ENCODE measurements around the gene TBX3.

DNA sequence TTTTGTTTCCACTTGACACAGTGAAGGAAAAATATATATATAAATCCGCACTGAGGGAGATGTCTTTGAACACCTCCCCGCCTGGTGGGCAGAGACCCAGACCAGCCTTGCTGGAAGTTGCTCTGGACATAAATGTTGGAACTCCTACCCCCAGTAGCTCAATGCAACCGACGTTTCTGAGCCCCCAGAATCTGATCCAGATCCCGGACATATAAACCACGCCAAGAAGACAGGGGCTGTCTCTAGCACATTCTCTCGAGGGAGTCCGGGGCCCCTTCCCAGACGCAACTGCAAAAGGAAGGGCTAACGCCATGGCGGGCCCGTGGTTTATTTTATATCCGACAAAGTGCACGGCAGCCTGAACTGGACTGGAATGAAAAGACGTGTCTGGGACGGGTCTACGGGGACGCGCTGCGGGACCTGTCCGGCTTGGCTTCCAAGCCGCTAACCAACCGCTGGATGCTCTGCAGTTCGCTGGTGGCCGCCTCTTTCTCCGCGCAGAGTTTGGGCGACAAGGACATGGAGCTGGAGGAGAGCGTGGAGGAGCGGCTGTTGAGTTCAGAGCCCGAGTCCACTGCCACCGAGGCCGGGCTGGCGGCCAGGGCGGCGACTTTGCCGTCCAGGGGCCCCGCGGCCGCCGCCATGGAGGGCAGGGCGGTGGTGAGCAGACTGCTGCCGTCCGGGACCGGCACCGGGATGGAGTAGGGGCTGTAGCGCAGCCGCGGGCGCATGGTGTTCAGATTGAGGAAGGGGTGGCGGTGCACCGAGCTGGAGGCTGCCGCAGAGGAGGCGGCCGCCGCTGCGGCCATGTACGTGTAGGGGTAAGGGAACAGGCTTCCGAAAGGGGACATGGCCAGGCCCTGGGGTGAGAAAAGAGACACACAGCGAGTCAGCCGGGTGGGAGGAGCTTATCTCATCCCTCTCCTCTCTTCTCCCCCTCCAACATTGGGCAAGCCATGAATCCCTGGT is 12.2 kb downstream of the TBX3 start:
- TF ChIP-seq, protein P1, sequence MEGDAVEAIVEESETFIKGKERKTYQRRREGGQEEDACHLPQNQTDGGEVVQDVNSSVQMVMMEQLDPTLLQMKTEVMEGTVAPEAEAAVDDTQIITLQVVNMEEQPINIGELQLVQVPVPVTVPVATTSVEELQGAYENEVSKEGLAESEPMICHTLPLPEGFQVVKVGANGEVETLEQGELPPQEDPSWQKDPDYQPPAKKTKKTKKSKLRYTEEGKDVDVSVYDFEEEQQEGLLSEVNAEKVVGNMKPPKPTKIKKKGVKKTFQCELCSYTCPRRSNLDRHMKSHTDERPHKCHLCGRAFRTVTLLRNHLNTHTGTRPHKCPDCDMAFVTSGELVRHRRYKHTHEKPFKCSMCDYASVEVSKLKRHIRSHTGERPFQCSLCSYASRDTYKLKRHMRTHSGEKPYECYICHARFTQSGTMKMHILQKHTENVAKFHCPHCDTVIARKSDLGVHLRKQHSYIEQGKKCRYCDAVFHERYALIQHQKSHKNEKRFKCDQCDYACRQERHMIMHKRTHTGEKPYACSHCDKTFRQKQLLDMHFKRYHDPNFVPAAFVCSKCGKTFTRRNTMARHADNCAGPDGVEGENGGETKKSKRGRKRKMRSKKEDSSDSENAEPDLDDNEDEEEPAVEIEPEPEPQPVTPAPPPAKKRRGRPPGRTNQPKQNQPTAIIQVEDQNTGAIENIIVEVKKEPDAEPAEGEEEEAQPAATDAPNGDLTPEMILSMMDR (IDR thresholded peaks at IDR 0.05; ENCODE audit: low read depth, low read length, missing input control), result no peak
- no peak for TF ChIP-seq NR2F2 (IDR thresholded peaks at IDR 0.05)
- no peak for TF ChIP-seq RAD21 (IDR thresholded peaks at IDR 0.05)
- no peak for TF ChIP-seq TAF1 (conservative IDR thresholded peaks at IDR 0.05)
- TF ChIP-seq, protein P2, sequence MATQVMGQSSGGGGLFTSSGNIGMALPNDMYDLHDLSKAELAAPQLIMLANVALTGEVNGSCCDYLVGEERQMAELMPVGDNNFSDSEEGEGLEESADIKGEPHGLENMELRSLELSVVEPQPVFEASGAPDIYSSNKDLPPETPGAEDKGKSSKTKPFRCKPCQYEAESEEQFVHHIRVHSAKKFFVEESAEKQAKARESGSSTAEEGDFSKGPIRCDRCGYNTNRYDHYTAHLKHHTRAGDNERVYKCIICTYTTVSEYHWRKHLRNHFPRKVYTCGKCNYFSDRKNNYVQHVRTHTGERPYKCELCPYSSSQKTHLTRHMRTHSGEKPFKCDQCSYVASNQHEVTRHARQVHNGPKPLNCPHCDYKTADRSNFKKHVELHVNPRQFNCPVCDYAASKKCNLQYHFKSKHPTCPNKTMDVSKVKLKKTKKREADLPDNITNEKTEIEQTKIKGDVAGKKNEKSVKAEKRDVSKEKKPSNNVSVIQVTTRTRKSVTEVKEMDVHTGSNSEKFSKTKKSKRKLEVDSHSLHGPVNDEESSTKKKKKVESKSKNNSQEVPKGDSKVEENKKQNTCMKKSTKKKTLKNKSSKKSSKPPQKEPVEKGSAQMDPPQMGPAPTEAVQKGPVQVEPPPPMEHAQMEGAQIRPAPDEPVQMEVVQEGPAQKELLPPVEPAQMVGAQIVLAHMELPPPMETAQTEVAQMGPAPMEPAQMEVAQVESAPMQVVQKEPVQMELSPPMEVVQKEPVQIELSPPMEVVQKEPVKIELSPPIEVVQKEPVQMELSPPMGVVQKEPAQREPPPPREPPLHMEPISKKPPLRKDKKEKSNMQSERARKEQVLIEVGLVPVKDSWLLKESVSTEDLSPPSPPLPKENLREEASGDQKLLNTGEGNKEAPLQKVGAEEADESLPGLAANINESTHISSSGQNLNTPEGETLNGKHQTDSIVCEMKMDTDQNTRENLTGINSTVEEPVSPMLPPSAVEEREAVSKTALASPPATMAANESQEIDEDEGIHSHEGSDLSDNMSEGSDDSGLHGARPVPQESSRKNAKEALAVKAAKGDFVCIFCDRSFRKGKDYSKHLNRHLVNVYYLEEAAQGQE (IDR thresholded peaks at IDR 0.05), result no peak
- no peak for TF ChIP-seq YY1 (IDR thresholded peaks at IDR 0.05)
- TF ChIP-seq, protein P3, sequence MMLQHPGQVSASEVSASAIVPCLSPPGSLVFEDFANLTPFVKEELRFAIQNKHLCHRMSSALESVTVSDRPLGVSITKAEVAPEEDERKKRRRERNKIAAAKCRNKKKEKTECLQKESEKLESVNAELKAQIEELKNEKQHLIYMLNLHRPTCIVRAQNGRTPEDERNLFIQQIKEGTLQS (IDR thresholded peaks at IDR 0.05), result no peak
- TF ChIP-seq, protein P4, sequence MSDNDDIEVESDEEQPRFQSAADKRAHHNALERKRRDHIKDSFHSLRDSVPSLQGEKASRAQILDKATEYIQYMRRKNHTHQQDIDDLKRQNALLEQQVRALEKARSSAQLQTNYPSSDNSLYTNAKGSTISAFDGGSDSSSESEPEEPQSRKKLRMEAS (IDR thresholded peaks at IDR 0.05), result no peak
- TF ChIP-seq RXRA (IDR thresholded peaks at IDR 0.05), result no peak
- TF ChIP-seq, protein P5, sequence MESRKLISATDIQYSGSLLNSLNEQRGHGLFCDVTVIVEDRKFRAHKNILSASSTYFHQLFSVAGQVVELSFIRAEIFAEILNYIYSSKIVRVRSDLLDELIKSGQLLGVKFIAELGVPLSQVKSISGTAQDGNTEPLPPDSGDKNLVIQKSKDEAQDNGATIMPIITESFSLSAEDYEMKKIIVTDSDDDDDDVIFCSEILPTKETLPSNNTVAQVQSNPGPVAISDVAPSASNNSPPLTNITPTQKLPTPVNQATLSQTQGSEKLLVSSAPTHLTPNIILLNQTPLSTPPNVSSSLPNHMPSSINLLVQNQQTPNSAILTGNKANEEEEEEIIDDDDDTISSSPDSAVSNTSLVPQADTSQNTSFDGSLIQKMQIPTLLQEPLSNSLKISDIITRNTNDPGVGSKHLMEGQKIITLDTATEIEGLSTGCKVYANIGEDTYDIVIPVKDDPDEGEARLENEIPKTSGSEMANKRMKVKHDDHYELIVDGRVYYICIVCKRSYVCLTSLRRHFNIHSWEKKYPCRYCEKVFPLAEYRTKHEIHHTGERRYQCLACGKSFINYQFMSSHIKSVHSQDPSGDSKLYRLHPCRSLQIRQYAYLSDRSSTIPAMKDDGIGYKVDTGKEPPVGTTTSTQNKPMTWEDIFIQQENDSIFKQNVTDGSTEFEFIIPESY (IDR thresholded peaks at IDR 0.05), result no peak
- TF ChIP-seq GABPA (IDR thresholded peaks at IDR 0.05 in 1 of 2, conservative IDR thresholded peaks at IDR 0.05 in 1 of 2), result no peak
- no peak for TF ChIP-seq HNF4G (IDR thresholded peaks at IDR 0.05)
- TF ChIP-seq HNF4A (conservative IDR thresholded peaks at IDR 0.05), result no peak
- TF ChIP-seq SP1 (IDR thresholded peaks at IDR 0.05), result no peak

Measured in liver (tissue), 3 donors.